COR-L47 (cell line): Measurements from ENCODE around the gene SLFNL1.

Experiments
- DNase-seq: peaks from one replicate; lab custom pipeline; 2025; lab: John Stamatoyannopoulos, UW

Gene SLFNL1

DNA sequence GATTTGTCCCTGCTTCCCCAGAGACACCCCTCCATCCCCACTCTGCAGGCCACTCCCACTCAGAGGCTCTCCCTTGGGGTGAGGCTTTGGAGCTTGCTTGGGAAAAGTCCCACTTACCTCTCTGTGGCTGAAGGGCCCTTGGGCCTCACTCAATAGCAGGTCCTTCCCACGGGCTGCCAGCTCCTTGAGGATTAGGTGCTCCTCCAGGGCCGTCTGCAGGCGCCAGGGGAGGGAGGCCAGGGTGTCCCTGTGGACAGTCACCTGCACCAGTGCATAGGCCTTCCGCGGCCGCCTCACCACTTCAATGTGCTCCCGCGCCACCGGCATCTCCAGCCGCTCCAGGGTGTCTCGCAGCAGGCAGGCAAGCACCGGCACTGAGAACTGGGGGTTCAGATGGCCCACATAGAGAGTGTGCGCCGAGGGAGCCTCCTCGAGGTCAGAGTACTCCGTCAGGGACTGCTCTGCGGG, 1.4 kb downstream of the SLFNL1 start:
- DNase-seq = no peak

- no peak for DNase-seq
Observed at GRCh38 chr1:41019353-41019745, 2.2 kb downstream of the SLFNL1 start.

DNA sequence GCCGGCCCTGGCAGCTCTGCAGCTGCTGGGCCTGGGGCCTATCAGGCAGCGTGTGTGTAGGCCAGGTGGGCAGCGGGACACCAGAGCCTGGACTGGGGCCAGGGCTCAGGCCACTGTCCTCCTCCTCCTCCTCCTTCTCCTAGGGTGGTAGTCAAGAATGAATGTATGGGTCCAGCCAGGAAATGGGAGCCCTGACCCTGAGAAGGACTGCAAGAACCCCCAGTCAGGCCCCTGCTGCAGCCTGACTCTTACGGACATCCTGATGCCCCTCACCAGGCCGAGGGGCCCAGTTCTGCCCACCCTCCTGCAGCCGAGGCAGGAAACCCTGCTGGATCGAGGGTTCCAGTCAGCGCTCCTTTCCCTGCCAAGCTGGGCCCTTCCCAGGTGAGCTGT, 3.5 kb downstream of the SLFNL1 start:
- DNase-seq = no peak

DNA sequence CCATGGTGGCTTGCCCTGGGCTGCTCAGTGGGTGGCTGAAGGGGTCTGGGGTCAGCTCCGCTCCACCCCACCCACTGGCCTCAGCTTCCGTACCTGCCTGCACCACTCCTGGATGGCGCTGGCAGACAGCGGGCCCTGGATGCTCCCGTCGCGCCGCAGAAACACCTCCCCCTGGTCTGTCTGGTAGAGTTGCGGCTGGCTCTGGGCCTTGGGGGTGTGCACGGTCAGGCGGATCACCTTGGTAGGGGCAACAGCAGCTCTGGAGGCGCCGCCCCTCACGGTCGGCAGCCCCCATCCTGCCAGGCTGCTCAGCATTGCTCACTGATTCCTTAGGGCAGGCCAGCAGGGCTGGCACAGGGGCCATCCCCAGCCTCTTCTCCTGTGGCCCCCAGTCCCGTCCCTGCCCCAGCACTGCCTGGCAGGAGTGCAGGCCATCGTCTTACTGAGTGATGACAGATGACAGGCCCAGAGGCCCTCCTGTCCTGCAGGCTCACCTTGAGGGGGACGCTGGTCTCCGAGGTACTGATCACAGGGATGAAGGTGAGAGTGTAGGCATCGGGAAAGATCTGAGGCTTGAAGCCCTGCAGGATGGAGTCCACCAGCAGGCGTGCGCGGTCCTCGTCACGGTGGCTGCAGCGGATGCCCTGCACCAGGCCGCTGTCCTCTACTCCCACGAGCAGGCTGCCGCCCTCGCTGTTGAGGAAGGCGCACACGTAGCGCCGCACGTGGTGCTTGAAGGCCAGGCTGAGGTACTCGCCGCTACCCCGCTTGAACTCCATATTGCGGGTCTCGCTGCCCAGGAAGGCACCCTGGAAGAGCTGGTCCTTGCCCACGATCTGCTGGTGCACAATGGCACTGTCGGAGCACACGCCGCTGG, 4.1 kb downstream of the SLFNL1 start:
- no peak for DNase-seq

- no peak for DNase-seq
Observed at GRCh38 chr1:41015897-41016470, 5.5 kb downstream of the SLFNL1 start.

DNA sequence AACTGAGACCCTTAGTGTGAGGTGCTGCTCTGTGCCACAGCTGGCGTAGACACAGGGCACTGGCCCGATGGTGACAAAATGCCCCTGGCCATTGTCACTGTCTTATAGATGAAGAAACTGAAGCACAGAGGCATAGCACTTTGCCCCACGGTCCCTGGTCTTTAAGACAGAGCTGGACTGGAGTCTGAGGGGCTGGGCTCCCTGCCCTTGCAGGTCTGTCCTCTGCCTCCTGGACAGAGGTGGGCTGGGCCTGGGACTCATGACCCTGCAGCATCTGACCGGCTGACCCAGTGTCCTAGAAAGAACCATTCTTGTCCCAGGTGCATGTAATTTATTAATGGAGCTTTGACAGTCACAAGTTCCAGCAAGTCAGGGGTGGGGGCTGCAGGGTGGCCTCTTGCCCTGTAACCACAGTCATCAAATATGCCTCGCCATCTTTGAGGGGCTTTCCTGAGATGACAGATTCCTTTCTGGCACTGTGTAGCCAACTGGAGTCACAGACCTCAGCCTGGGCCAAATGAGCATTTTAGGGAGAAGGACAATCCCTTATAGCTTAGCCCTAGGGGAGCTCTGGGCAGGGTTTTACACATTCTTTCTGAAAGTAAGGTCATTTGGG, 6.1 kb downstream of the SLFNL1 start:
- no peak for DNase-seq

- no peak for DNase-seq
Observed at GRCh38 chr1:41014871-41015270, 6.7 kb downstream of the SLFNL1 start.

GRCh38 chr1:41013796-41014195, 7.7 kb downstream of the SLFNL1 start:
- DNase-seq = no peak

DNA sequence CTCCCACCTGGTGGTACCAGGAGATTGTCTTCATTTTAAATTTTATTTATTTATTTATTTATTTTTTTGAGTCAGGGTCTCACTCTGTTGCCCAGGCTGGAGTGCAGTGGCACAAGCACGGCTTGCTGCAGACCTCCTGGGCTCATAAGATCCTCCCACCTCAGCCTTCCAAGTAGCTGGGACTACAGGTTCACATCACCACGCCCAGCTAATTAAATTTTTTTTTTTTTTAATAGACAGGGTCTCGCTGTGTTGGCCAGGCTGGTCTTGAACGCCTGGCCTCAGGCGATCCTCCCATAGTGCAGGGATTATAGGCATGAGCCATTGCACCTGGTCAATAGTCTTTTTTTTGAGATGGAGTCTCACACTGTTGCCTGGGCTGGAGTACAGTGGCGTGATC, 8.5 kb downstream of the SLFNL1 start:
- no peak for DNase-seq

GRCh38 chr1:41010345-41010744, 11.2 kb downstream of the SLFNL1 start:
- DNase-seq = no peak

DNA sequence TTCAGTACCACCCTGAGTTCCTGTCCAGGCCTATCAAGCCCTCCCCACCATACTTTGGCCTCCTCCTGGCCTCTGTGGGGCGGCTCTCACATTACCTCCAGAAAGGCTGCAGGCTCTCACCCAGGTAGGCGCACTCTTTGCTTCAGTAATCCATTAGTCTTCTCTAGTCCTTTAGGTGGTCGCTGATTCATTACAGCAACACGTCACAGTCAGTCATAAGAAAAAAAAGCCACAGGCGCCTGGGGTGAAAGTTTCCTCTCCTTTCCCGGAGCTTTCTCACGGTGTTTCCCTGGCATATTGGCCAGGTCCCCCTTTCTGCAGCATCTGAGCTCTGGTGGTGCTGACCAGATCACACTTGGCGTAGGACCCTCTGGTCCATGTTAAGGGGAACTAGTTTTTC, 12.1 kb downstream of the SLFNL1 start:
- DNase-seq = no peak

GRCh38 chr1:41006942-41007865, 14.3 kb downstream of the SLFNL1 start:
- no peak for DNase-seq

- DNase-seq = no peak
Observed at GRCh38 chr1:41005876-41006275, 15.6 kb downstream of the SLFNL1 start.

GRCh38 chr1:41003640-41004220, 17.8 kb downstream of the SLFNL1 start:
- DNase-seq = no peak

DNA sequence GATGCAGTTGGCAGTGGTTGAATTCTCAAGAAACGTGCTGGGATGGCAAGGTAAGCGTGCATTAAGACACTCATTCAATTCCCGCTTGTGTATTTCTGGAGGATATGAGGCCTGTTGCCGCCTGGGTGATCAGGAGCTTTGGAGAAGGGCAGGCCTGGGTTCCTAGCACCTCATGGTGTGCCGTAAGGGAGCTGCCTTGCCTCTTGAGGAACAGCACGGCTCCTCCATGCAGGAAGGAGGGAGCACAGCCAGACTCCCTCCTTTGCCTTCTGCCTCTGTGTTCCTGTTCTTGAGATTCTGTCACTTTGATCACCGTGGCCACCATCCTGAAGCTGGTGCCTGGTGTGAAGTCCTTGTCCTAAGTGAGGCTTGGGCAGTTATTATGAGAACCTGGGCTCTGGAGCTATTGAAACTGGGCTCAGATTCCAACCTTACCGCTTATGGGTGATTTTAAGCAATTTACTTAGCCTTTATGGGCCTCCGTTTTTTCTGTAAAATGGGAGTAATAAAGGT, 18.3 kb downstream of the SLFNL1 start:
- no peak for DNase-seq

GRCh38 chr1:40998668-40999067, 22.9 kb downstream of the SLFNL1 start:
- DNase-seq = no peak

GRCh38 chr1:40997096-40997495, 24.4 kb downstream of the SLFNL1 start:
- no peak for DNase-seq

DNA sequence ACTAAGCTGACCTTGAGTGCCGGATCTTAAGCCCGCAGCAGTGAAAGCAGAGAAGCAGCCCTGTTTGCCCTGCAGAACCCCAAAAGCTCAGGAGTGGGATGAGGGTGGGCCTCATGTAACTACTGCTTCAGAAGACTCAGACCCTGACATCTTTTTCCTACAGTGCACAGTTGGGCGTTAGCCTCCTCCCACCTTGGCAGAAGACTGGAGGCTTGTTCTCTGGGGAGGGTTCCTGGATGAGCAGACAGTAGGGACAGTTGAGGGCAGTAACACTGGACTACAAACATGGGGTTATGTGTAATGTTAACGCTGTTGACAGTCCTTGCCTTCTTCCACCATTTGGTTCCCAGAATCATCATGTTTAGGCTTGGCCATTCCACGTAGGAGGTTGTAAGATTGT, 32.5 kb downstream of the SLFNL1 start:
- DNase-seq = no peak

- DNase-seq = no peak
Observed at GRCh38 chr1:40988280-40988679, 33.2 kb downstream of the SLFNL1 start.

DNA sequence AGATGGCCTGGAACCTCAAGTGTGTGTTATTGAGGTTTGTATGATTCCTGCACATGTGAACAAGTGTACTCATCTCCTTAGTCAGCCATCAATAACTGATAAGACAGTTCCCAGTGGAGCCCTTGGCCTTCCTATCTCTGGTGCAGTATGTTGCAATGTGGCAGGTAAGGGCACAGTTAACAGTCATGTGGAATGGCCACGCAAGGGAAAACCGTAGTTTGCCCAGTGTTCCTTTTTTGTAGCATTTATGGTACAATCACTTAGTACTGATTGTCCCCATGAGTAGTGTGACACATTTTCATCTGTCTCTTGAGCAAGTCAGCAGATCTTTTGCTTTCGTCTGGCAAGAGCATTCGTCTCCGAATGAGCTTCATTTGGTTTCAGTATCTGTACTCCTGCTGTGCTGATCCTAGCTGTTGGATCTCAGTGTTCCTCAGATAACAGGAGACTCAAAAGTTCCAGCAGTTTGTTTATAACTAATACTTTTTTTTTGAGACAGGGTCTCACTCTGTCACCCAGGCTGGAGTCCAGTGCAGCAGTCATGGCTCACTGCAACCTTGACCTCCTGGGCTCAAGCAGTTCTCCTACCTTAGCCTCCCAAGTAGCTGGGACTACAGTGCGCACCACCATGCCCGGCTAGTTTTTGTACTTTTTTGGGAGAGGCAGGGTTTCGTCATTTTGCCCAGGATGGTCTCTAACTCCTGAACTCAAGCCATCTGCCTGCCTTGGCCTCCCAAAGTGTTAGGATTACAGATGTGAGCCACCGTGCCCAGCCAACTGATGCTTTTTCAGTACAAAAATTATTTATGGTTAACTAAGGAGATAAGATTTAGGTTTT, 33.9 kb downstream of the SLFNL1 start:
- no peak for DNase-seq

DNA sequence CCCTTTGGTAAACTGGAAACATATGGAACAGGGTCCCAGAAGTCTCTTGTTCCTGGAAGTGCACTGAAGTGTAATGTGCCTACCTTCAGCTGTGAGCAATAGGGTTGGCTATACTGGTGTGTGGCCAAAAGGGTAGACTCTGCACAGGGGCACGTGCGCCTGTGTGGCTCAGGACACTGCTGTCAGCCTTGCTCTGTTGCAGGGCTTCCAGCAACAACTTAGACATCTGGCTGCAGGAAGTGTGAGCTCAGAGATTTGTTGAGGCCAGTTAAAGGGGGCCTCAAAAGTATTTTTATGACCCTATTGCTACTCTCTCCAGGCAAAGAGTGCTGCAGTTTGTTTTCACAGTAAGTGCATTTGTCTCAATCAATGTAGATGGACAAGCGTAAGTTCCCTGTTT, 34.6 kb downstream of the SLFNL1 start:
- DNase-seq = no peak
